Subcutaneous adipose tissue (tissue), 4 donors: ENCODE measurements around the gene FNDC3A. TPM values are rescaled to one million over a fixed set of nuclear protein-coding genes. Genes with fewer than 3 reads are reported as not detected.

Source experiments
- total RNA-seq, 4 donors: library from RNA; depleted of rRNA; stranded (reverse); fragments of >200 nt; gene quantifications; one replicate each; pipeline ENCODE4 v1.1.0, GENCODE V29; 2016
- TF ChIP-seq, protein P1 (sequence below): fragments of 450-650 bp; IDR thresholded peaks from one replicate; pipeline ENCODE4 v1.5.1; 2016; ENCODE audit warnings: low read depth, mild to moderate bottlenecking, control low read depth, antibody characterized with exemption, moderate library complexity

Gene FNDC3A
- total RNA-seq, 4 donors from 2014 or later: 30.1 to 61.2 (median 47.2) TPM

DNA sequence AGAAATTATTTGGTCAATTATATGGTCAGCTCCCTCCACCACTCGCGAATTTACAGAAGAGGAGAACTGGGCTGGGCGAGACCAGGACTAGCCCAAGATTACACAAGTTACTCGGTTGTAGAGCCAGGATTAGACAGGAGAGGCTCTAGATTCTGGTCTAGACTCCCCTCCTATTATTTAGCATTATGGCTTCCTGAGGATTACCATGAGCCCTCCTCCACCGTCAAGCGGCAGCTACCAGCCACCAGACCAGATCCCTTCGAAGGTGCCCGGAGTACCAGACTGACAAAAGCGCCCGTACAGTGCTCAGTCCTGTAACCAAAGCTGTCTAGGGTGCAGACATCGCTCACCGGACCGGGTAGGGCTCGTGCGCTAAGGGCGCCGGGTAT lies 243.9 kb downstream of the FNDC3A start:
- TF ChIP-seq, protein P1, sequence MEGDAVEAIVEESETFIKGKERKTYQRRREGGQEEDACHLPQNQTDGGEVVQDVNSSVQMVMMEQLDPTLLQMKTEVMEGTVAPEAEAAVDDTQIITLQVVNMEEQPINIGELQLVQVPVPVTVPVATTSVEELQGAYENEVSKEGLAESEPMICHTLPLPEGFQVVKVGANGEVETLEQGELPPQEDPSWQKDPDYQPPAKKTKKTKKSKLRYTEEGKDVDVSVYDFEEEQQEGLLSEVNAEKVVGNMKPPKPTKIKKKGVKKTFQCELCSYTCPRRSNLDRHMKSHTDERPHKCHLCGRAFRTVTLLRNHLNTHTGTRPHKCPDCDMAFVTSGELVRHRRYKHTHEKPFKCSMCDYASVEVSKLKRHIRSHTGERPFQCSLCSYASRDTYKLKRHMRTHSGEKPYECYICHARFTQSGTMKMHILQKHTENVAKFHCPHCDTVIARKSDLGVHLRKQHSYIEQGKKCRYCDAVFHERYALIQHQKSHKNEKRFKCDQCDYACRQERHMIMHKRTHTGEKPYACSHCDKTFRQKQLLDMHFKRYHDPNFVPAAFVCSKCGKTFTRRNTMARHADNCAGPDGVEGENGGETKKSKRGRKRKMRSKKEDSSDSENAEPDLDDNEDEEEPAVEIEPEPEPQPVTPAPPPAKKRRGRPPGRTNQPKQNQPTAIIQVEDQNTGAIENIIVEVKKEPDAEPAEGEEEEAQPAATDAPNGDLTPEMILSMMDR: no peak

DNA sequence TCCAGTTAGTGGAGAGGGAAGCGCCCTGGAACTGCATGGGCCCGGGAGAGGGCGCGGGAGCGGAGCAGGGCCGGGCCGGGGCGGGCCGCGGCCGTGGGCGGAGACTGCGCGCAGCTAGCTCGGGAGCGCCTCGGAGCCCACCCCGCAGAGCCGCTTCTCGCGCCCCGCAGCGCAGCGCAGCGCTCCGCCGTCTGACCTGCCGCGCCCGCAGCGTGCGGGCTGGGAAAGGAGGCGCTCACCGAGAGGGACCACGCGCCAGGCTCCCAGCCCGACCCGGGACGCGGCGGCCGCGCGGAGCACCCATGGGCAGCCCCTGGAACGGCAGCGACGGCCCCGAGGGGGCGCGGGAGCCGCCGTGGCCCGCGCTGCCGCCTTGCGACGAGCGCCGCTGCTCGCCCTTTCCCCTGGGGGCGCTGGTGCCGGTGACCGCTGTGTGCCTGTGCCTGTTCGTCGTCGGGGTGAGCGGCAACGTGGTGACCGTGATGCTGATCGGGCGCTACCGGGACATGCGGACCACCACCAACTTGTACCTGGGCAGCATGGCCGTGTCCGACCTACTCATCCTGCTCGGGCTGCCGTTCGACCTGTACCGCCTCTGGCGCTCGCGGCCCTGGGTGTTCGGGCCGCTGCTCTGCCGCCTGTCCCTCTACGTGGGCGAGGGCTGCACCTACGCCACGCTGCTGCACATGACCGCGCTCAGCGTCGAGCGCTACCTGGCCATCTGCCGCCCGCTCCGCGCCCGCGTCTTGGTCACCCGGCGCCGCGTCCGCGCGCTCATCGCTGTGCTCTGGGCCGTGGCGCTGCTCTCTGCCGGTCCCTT lies 244.5 kb downstream of the FNDC3A start, which contains the start of gene MLNR:
Gene MLNR, plus strand, starts transcription at position 303 of the 820 bp plus-strand sequence. Its CDS starts 0 bp downstream, at position 303.
- TF ChIP-seq, protein P1: no peak

GRCh38 chr13:49220856-49221589 lies 245.3 kb downstream of the FNDC3A start:
- TF ChIP-seq, protein P1: no peak

DNA sequence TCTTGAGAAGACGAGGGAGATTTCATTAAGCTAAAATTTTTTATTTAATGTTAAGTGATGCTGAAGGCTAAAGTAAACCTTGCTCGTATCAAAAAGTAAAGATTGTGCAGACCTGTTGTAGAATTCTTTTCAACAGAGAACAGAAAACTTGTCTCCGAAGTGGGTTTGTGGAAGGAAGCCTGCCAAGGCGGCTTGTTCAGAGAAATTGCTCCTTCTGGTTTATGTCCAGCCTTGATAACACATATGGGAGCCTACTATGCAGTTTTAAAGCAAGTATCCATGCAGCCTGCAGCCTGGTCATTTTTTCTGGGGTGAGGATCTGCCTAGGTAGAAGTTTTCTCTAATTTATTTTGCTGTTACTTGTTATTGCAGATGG lies 245.9 kb downstream of the FNDC3A start:
- TF ChIP-seq, protein P1: no peak

- TF ChIP-seq, protein P1: no peak
These were observed 249.7 kb downstream of the FNDC3A start for GRCh38 chr13:49225223-49226042.

- TF ChIP-seq, protein P1: no peak
These were observed 250.9 kb downstream of the FNDC3A start for GRCh38 chr13:49226613-49227012.

DNA sequence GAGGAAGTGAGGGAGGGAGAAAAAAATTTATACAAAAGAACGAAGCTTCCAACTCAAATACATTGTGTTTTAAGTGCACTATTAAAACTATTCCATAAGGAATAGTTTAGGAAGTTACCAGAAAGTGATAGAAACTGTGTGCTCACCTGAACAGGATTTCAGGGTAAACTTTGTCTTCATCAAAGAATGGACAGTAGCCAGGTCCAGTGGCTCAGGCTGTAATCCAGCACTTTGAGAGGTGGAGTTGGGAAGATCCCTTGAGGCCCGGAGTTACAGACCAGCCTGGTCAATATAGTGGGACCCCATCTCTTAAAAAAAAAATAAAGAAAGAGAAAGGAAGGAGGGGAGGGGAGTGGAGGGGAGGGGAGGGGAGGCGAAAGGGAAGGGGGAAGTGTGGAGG lies 259.0 kb downstream of the FNDC3A start:
- TF ChIP-seq, protein P1: no peak
